Measurements from ENCODE around the gene AMY1B. TPM values are rescaled to one million over a fixed set of nuclear protein-coding genes. Genes with fewer than 3 reads are reported as not detected.

Gene AMY1B
- not detected for total RNA-seq

DNA sequence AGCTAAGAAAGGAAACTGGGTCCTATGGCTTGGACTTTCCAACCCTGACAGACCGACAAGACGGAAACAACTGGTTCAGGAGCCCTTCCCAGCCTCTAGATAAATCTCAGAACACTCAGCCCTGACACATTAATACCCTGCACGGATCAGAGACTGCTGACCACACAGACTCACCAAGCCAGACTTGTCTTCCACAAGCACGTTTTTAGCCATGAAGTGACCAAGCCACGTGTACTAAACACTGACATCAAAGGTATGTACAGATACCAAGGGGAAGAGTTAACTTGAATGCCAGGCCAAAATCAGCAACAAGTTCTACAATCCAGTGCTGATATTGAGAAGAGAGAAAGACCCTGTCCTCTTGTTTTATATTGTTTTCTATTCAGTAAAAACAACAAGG is at the start of gene AMY1B:
AMY1B (minus strand) TSS at position 101 of the 400 bp plus-strand sequence. CDS start 571 bp downstream, outside the sequence.

GRCh38 chr1:103655460-103655859 is 40.5 kb downstream of the AMY1B start, which contains the start of gene AMY1A:
Gene AMY1A (plus strand): TSS chr1:103655760. CDS start chr1:103656331, 571 bp downstream.

Small RNAs within 50 kb of the gene (small RNA-seq; reads per million reads assigned to genes)
- gene AC105272.1: 0 reads per million in 2 donors

Other genes with a start within 250 kb of the AMY1B start
- 10 to 100 TPM in 1 of 2 donors, 1 to 10 TPM in 1; 9.3 to 14.5 TPM for gene RNPC3, start 170.5 kb downstream of the AMY1B start, total RNA-seq
- gene AMY2B, start 124.6 kb downstream of the AMY1B start, total RNA-seq: 1 to 10 TPM in 1 of 2 donors, under 1 TPM in 1; 1.00 to 1.0 TPM
- not detected for gene AMY2A, start 78.8 kb downstream of the AMY1B start, total RNA-seq
- not detected for gene AMY1A, start 40.5 kb downstream of the AMY1B start, total RNA-seq
- not detected for gene AMY1C, start 53.7 kb upstream of the AMY1B start, total RNA-seq